Liver (tissue), 3 donors: ENCODE results near the gene ETS2.

Experiments used
- ATF3 ChIP-seq: IDR thresholded peaks from 2 replicates; pipeline ENCODE4 v1.6.1; 2016; ENCODE audit warnings: antibody characterized with exemption
- GABPA ChIP-seq, 2 donors: IDR thresholded peaks in 1 of 2; conservative IDR thresholded peaks in 1 of 2; 2 replicates each; pipeline ENCODE4 v1.6.1; 2016; ENCODE audit warnings: antibody characterized with exemption in 2 of 2, mild to moderate bottlenecking in 1 of 2, moderate library complexity in 1 of 2
- RAD21 ChIP-seq, 2 donors: IDR thresholded peaks; 2 replicates each; pipeline ENCODE4 v1.6.1; 2016; ENCODE audit warnings: antibody characterized with exemption in 2 of 2, mild to moderate bottlenecking in 2 of 2
- REST ChIP-seq: IDR thresholded peaks from 2 replicates; pipeline ENCODE4 v1.6.1; 2016; ENCODE audit warnings: antibody characterized with exemption, mild to moderate bottlenecking
- SP1 ChIP-seq: IDR thresholded peaks from 2 replicates; pipeline ENCODE4 v1.6.1; 2018; ENCODE audit warnings: antibody characterized with exemption, mild to moderate bottlenecking
- TAF1 ChIP-seq: conservative IDR thresholded peaks from 2 replicates; pipeline ENCODE4 v1.6.1; 2016; ENCODE audit warnings: antibody characterized with exemption, mild to moderate bottlenecking
- YY1 ChIP-seq: IDR thresholded peaks from 2 replicates; pipeline ENCODE4 v1.6.1; 2016; ENCODE audit warnings: antibody characterized with exemption, mild to moderate bottlenecking
- TF ChIP-seq, protein P1 (sequence below): fragments of 150-350 bp; IDR thresholded peaks from 2 replicates; pipeline ENCODE4 v1.5.1; 2017; ENCODE audit warnings: improper control_type of control experiment, low read depth, low read length; ENCODE audit not compliant: missing input control
- TF ChIP-seq, protein P2 (sequence below): IDR thresholded peaks from 2 replicates; pipeline ENCODE4 v1.6.1; 2016; ENCODE audit warnings: antibody characterized with exemption
- TF ChIP-seq, protein P3 (sequence below): IDR thresholded peaks from 2 replicates; pipeline ENCODE4 v1.6.1; 2016; ENCODE audit warnings: antibody characterized with exemption
- donor health status: healthy.
- donor health status: healthy.

DNA sequence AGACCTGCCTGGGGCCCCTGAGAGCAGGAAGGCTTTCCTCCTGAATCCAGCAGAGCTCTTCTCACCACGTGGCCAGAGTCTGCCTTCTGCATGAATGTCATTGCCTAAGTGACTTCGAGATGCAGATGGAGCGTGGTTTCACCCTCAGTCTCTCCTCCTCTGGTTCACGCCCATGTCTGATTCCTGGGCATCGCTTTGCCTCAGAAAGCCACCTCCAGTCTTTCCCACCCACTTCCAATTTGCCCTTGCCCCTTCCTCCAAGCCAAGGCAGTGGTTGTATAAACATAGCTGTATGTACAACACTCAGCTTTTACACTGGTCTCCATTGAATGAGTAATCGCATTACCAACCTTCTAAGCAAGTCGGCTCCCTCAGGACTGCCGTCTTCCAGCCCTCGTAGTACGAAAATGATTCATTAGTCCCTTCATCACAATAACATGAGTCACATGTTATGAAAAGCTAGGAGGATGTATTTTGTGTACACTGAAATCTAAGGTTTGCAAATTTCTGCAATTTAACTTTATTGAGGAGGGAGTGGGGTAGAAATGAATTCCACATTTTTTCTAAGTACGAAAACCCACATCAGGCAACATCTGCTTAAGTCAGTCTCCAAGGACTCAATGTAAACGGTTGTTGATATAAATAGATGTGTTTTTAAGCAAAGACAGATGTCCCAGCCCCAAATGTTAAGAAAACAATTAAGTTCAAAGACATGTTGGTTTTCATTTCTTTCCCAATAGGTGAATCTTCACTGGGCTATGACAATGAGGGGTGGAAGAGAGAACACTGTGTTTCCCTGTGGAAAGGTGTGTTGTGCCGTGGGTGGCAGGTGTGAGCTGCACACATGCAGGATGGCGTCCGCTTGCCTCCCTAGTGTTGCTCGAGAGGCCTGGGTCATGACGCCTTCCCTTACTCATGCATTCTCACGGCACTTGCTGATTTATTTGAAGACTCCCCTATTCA is 32.3 kb upstream of the ETS2 start:
- TF ChIP-seq, protein P1, sequence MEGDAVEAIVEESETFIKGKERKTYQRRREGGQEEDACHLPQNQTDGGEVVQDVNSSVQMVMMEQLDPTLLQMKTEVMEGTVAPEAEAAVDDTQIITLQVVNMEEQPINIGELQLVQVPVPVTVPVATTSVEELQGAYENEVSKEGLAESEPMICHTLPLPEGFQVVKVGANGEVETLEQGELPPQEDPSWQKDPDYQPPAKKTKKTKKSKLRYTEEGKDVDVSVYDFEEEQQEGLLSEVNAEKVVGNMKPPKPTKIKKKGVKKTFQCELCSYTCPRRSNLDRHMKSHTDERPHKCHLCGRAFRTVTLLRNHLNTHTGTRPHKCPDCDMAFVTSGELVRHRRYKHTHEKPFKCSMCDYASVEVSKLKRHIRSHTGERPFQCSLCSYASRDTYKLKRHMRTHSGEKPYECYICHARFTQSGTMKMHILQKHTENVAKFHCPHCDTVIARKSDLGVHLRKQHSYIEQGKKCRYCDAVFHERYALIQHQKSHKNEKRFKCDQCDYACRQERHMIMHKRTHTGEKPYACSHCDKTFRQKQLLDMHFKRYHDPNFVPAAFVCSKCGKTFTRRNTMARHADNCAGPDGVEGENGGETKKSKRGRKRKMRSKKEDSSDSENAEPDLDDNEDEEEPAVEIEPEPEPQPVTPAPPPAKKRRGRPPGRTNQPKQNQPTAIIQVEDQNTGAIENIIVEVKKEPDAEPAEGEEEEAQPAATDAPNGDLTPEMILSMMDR, result no peak
- TF ChIP-seq, protein P2, sequence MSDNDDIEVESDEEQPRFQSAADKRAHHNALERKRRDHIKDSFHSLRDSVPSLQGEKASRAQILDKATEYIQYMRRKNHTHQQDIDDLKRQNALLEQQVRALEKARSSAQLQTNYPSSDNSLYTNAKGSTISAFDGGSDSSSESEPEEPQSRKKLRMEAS, result no peak
- no peak for TF ChIP-seq TAF1
- no peak for TF ChIP-seq RAD21 (IDR thresholded peaks at IDR 0.05)
- TF ChIP-seq REST, result no peak
- TF ChIP-seq, protein P3, sequence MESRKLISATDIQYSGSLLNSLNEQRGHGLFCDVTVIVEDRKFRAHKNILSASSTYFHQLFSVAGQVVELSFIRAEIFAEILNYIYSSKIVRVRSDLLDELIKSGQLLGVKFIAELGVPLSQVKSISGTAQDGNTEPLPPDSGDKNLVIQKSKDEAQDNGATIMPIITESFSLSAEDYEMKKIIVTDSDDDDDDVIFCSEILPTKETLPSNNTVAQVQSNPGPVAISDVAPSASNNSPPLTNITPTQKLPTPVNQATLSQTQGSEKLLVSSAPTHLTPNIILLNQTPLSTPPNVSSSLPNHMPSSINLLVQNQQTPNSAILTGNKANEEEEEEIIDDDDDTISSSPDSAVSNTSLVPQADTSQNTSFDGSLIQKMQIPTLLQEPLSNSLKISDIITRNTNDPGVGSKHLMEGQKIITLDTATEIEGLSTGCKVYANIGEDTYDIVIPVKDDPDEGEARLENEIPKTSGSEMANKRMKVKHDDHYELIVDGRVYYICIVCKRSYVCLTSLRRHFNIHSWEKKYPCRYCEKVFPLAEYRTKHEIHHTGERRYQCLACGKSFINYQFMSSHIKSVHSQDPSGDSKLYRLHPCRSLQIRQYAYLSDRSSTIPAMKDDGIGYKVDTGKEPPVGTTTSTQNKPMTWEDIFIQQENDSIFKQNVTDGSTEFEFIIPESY, result no peak
- TF ChIP-seq SP1, result no peak
- no peak for TF ChIP-seq GABPA (IDR thresholded peaks at IDR 0.05 in 1 of 2, conservative IDR thresholded peaks at IDR 0.05 in 1 of 2)
- no peak for TF ChIP-seq ATF3
- TF ChIP-seq YY1, result no peak
